ENCODE data around the gene GNG12.
A peak's percentile ranks its signal among the peaks of the same experiment; 100 is the strongest.

GNG12 gene

DNA sequence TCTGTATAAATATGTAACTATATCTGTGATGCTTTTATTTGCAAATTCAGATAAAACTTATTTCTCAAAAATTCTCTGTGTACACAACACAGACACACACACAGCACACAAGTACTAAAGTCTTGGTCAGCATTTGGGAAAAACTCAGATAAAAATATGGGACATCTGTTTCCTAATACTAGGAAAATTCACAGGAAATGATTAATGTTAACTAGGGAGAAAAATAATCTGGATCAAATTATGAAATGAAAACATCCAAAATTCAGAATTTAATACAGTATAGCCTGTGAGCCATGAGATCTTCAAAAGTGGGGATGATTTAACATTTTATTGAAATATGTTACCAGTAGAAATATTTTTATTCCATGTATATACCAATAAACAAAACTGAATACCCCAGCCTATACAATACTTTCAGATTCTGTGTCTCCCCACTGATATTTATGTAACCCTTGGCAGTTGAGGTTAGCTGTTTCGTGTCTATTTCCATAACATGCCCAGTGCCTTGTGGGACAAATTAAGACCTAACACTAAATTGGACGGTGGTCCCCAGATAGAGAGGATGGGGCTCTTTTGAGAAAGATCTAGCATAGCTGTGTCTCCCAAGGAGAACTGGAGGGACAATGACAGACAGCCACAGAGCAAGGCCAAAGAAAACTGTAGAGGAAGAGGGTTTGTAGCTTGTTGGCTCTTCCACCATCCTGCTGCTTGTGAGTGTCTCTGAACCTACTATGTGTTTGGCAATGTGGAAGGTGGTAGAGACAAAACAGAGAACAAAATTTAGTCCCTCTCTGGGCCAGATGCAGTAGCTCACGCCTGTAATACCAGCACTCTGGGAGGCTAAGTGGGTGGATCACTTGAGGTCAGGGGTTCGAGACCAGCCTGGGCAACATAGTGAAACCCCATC is 47.2 kb downstream of the GNG12 start:
- no peak for DNase-seq (ENCODE audit: low spot score)

DNA sequence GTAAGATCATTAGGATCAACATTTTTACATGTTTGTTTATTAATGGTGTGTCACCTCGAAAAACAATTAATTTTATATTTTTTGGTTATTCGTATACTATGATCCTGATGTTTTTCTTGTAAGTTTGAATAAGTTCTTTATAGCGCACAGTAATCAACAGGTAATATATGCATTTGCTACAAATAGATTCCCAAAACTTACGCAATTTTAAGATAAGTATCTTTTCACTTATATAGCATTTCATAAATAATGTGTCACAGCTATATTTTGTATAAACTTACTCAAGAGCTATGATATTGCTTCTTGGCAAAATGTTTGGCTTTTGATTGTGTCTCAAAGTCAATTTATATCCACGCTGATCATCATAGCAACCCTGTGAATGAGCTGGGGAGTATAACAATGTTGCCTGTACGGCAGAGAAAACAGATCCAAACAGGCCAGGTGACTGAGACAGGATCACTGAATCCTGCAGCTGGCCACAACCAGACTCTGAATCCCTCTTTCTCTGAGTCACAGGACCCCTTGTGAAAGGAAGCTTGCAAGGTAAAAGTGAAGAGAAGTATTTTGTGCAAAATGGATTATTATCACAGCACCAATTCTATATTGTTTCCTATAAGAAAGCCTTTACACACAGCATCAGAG is 48.6 kb downstream of the GNG12 start:
- DNase-seq (ENCODE audit: low spot score): no peak

DNA sequence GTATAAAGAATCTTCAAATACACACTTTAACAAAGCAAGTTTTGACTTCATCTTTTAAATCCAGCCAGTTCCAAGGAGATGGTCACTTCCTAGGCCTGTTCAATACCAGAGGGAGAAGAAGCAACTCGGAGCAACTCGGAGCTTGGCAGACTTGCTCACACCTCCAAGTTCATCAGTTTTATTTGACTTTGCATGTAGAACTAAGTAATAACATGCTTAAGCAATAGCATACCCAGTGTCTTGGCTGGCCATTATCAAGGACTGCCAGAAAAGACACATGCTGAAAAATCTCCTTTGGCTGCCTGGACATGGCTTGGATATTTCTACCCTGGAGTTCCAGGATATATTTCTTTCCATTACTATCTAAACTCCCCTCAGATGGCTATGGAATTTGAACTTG is 52.6 kb downstream of the GNG12 start:
- no peak for DNase-seq (ENCODE audit: low spot score)

DNA sequence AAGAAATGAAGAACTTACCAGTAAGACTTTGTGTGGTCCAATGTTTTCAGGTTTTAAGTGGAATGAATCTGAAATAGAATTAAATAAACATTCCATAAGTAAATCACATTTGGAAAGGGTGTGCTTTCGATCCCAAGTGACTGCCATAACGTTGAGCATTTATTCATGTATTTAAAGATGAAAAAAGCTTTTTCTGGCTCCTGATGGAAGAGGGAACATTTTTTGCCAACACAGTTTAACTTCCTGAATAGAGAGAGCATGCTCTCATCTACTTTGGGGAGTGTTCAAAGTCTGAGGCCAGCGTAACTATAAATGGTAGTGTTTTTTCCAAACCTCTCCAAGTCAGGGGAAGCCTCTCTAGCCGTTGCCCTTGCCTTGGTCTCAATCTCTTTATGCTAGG is 55.8 kb downstream of the GNG12 start:
- no peak for DNase-seq (ENCODE audit: low spot score)

DNA sequence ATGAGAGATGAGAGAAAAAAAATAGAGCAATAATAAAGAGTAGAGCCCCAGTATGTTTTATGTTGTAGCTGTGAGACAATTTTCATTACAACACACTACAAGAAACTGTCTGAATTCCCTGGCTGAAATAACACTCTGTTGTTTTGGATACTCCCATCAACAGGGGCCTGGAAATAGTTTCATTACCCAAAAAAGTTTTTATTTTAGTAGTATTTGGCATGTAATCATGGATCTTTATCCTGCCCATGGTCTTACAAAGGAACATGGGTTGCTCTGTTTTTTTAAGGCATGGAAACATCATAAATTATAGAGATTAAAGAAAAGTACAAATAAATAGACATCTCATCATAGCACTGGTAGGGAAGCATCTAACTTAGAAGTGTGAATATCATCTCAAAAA is 56.3 kb downstream of the GNG12 start:
- no peak for DNase-seq (ENCODE audit: low spot score)

DNA sequence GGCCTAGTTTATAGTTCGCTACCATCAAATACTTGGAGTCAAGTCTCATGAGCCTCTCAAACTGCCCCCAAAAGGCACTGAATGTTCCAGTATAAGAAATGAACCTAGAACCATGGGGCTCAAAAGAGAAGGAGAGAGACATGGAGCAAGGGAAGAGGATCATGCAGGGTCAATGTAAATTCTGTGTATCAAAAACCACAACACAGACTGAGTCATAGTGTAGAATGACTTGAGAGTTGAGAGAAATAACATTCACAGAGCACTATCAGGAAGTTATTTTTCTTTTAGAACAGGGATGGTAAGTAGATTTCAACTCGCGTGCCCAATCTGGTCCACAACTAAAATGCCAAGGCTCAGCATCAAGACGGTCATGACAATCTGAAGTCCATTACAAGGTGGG is 59.8 kb downstream of the GNG12 start:
- no peak for DNase-seq (ENCODE audit: low spot score)

DNA sequence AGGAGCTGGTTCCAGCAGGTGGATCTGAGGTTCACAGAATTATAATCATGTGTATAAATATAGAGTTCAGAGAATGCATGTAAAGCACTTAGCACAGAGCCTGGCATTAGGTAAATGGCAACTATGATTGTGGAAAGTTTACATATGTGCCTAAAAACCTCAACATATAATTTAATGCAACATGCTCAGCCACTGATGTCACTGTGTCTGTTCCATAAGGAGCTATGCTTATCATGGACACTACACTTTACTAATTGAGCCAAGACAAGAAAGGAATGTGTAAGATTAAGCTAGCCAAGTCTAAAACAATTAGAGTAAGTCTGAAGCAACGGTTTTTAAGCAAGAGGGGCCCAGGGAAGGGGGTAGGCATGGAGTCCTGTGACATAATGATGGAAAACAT is 61.5 kb downstream of the GNG12 start:
- DNase-seq (ENCODE audit: low spot score): no peak

DNA sequence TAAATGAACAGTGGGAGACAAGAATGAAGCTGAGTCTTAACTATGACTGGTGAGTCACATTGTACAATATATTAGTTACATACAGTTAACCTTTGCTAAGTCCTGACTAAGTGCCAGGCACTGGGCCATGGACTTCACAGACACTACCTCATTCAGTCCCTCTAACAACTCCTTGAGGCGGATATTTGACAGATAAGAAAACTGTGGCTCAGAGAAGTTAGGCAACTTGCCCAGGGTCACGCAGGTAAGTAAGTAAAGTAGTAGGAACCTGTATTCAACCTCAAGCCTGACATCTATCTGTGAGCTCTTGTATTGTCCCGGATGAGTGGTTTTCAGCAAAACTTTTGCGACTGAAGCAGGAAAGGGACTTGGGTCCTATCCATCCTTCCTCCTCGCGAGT is 62.1 kb downstream of the GNG12 start:
- DNase-seq (ENCODE audit: low spot score): no peak

DNA sequence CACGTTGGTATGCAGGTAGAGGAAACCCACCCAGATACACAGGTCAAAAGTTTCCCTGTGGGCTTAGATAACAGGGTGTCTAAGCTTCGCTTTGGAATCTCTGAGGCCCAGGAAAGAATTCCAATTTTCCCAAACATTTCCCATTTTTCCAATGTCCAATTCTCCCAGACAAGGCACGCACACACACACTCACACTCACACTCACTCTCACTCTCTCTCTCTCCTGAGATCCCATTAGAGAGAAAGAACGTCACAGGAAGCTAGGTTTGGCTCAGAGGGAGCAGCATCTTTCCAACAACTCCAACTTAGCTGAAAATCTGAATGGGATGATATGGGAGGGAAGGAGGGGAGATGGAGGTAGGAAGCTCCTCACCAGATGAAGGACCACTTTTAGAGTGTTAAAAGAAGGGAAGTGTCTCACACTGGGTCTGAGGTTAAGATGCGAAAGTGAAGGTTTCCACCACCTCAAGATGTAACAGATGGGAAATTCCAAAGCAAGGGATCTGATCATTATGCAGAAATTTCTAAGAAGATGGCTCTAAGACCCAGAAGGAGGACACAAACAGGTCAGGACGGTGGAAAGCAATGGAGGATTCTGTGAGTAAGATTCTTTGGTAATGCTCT is 63.5 kb downstream of the GNG12 start:
- DNase-seq (ENCODE audit: low spot score): no peak

DNA sequence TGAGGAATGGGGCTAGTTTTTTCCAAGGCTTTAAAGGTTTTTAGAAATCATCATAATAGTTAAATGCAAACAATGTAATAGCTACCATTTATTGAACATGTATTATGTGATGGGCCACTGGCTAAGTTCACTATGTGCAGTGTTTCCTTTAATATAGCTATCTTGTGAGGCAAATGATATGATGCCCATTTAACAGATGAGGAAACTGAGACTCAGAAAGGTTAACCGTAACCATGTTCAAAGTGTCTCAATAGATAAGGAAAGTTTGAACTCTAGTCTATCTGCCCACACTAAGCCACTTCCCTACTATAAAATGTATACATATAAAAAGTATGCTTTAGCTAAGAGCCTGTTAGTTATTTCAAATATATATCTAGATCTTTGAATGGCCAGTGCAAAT is 64.8 kb downstream of the GNG12 start:
- DNase-seq (ENCODE audit: low spot score): no peak

DNA sequence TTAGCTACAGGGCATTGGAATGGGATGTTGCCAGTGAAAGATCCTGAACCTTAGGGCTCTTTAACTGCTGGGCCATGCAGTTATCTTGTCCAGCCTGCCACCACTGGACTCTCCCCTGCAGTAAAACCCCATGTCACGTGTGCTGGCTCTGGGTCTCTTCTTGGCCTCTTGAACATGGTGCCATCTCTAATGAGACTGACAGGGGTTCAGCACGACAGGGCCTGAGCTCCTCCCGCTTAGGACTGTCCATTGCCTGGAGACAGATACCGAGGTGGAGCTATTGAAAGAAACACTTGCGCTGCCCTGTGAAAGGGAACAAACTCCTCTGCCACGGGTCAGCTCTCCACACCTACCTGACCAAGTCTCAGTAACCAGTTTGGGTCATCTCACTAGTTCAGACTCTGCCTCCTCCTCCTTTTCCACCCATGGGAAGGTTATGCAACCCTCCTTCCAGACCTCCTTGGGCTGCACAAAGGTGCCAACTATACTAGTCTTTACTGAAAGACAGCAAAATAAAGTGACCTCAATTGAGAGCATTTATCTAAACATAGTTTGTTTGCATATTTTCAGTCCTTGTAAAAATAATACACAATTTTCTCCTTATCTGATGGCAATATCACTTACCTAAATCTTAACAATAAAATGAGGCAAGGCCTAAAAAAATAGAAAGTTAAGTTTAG is 66.0 kb downstream of the GNG12 start:
- DNase-seq (ENCODE audit: low spot score): no peak

DNA sequence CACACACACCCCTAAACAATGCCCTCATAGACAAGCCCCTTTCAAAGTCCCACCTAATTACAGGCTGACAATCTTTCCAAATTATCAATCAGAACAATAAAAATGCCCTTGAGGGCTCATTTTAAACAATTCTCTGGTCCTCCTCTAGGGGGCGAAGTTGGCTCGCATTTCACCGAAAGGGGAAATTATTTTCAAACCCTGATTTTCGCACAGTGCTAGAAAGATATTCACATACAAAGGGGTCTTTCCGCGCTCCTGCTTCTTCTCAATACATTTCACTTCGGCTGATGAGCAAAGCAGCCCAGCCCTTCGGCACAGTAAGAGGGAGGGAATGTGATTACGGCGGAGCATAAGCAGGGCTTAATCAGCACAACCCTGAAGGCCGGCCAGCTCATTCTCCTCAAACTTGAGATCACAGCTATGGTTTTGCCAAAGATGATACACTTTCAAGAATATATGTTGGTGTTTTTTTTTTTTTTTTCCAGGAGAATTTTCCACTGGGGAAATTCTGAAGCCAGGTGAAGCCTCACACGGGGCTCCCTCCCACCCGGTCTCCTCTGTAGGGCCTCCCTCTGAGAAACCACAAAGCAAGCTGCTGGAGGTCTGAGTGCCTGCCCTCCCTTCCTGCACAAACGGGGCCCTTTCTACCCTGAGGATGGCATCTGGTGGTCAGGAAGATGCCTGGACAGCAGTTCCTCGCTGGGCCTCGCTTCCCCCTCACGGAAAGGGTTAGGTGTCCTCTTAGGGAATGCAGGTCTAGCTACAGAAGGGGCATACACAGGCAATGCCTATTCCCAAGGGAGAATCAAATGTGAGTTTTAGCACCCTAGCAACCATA is 66.9 kb downstream of the GNG12 start:
- no peak for DNase-seq (ENCODE audit: low spot score)

DNA sequence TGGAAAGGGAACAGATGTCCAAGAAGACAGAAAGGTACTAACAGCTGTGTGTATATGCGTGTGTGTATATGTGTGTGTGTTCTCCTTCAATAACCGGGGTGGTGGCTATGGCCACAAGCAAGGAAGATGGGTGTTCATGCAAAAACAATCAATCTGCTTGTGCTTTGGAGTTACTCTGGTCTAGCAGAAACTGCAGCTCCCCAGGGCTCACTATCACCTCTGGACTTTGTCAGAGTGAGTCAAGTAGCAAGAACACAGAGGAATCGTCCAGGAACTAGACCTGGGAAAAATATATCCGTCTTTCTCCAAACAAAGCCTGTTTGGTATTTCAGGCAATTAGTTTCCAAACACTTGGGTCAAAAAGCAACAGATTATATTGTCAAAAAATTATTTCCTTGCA is 68.6 kb downstream of the GNG12 start:
- no peak for DNase-seq (ENCODE audit: low spot score)

DNA sequence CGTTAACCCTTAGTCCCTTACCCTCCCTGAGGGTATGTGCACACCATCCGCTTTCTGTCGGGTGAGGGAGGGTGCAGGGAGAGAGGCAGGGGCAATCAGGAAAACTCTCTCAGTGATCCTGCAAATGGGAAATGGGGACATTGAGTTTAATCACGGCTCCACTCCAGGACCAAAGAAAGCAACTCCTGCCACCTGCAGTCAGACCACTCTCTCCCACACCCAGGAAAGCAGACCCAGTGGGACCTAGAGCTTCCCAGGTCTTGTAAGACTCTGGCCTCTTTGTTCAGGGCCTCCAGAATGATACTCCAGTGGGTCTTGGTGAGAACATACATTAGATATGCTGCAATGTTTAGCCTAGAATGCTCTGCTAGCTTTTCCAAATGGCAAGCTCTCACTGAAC is 71.5 kb downstream of the GNG12 start:
- DNase-seq (ENCODE audit: low spot score): no peak

DNA sequence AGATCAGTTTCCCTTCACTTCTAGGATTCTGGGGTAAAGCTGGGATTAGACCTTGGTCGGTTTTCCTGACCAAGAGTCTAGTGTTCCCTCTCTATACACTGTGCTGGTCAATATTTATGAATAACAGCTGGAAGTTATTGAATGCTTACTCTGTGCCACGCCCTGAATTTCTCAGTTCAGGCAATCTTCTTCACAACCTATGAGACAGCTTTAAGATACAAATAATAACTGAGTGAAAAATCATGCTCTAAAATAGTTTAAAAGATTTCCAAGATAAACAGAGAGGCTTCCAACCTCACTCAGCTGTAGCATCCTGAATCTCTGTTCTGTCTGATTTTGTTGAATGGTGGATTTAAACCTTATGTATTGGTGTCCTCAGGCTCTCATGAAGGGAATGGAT is 72.2 kb downstream of the GNG12 start:
- DNase-seq (ENCODE audit: low spot score): no peak

DNA sequence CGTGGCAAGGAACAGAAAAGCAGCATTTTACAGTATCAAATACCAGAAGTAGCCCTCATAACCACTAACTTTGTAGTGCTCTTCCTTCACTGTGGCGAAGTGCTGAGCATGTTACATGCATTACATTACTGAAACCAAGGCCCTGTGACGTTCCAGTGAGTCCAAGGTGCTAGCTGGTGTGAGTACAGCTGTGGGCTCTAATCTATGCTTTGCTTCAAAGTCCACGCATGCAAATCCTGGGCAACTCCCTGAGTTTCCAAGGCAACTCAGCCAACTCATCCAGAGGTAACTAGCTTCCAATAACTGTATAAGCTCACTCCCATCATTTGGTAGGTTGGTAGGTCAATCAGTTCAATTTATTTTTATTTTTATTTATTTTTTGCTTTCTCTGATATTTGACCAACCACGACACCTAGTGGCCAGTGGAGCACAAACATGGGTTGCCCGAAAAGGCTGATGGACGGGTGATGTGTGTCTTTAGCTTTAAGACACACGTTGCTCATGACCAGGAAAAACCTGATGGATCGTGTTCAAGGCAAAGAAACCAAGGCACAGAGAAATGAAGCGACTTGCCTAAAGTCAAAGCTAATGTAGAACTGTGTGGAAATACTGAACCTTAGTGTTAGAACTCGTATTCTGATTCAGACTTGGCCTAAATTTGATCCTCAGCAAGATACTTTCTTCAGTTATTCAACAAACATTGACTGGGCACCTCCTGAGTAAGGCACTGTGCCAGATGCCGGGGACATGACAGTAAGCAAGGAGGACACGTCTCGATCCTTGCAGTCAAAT is 73.0 kb downstream of the GNG12 start:
- DNase-seq (ENCODE audit: low spot score): peak; percentile 59

DNA sequence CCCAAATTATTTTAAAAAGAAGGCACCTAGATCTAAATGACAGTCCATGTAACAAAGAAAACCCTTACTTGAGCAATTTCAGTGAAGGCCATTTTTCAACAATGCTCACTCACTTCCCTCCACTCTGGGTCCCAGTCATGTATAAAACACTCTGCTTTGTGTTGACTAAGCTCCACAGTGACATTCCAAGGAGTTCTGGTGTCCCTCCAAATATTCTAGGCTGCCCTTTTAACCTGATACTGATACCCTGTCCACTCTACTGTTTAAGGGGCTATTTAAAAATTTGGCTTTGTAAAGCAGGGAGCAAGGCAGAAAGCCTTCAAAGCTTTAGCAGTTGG is 73.6 kb downstream of the GNG12 start:
- no peak for DNase-seq (ENCODE audit: low spot score)

DNA sequence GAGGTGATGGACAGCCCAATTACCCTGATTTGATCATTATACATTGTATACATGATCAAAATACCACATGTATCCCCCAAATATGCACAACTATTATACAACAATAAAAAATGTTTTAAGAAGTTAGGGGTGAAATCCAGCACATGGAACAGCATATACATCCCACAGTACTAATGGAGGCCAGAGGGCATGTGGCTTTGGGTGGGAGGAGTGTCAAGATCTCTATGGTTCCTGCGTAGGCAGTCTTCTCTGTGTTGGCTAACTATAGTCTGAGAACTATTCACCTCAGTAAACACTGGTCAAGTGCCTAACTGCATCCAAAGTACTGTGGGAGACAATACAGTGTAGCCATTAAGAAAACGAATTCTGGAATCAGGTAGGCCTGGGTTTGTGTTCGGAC is 74.2 kb downstream of the GNG12 start:
- no peak for DNase-seq (ENCODE audit: low spot score)

DNA sequence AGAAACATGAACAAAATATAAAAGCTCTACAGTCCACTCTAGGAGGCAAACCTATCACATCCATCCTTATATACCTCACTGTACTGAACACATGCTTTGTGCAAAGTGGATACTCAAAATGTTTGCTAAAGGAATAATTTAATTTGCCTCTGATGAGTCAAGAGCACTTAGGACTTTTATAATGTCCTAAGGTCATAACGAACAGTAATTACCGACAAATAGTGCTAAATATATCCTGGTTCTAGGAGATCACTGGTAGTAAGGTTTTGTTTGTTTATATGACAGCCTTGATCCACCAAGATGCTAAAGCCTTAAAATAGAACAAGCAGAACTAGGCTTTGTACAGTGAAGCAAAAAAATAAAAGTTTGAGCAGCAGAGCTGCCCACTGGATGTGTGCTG is 77.6 kb downstream of the GNG12 start:
- no peak for DNase-seq (ENCODE audit: low spot score)

DNA sequence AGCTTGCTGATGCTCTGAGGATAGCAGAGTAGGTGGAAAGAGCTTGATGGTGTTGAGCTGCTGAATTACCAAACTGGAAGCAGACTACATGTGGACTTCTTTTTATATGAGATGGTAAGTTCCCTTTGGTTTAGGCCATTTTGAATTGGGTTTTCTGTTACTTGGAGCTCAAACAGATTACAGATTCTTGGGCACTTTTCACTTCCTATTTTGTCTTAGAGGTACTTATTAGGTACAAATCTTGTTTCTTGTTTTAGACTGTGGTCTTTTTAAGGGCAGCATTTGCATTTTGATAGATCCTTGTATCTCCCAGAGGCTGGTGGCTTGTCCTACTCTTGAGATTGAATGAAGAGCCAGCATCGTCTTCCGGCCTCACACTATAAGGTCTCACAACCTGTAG is 78.1 kb downstream of the GNG12 start:
- no peak for DNase-seq (ENCODE audit: low spot score)

DNA sequence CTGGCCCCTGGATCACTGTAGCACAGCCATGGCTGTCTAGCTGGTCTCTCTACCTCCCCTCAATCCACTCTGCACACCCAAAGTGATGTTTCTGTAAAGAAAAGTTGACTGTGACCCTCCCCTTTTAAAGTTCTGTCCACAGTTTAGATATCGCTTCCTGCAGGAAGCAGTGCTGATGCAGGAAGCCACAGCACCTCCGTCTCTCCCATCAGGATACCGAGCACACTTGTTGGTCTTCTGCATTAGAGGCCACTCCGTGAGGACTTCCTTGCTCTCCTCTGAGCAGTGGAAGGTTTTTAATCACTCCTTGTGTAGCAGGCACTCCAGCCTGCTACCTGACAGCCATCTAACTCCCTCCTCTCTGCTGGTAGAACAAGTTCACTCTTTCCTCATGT is 78.7 kb downstream of the GNG12 start:
- DNase-seq (ENCODE audit: low spot score): no peak
